IMR-90 (cell line): Measurements from ENCODE around the gene RPS25.

Source experiments
- CEBPB ChIP-seq: IDR thresholded peaks from 2 replicates; pipeline ENCODE4 v1.6.1; 2012; ENCODE audit warnings: low read depth, low read length, improper control_type of control experiment
- FOS ChIP-seq: fragments of 150-350 bp; IDR thresholded peaks from 2 replicates; pipeline ENCODE4 v1.6.1; 2016; ENCODE audit warnings: low read depth, low read length
- RAD21 ChIP-seq: IDR thresholded peaks from 2 replicates; pipeline ENCODE4 v1.6.1; 2012; ENCODE audit warnings: low read length, improper control_type of control experiment
- SMC3 ChIP-seq: fragments of 150-350 bp; IDR thresholded peaks from 2 replicates; pipeline ENCODE4 v1.6.1; 2016; ENCODE audit warnings: low read depth, mild to moderate bottlenecking, antibody characterized with exemption, low read length, moderate library complexity
- TF ChIP-seq, protein P1 (sequence below): conservative IDR thresholded peaks from 2 replicates; pipeline ENCODE4 v1.5.1; 2012; ENCODE audit warnings: mild to moderate bottlenecking, low read depth, low read length, improper control_type of control experiment

DNA sequence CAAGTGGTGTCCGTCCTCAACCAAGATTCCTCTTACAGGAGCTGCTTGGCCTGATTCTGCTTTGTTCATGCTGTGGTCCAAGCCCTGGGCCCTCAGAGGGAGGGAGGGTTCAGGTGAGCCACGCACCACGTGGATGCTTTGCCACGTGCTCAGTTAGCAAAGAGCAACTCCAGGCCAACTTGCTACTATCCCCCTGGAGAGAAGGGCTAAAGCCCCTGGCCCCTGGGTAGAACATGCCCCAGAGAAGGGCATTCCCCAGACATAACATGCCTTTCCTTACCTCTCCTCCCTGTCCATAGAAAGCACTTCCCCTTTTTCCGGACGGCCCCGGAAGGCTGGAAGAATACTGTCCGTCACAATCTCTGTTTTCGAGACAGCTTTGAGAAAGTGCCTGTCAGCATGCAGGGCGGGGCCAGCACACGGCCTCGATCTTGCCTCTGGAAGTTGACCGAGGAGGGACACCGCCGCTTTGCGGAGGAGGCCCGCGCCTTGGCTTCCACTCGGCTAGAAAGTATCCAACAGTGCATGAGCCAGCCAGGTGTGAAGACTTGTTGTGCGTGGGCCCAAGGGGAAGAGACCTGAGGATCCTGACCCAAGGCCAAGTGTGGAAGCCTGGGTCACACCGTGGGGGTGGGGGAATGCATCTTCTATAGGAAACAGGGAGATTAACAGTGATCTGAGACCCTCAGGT lies 37.8 kb downstream of the RPS25 start:
- no peak for TF ChIP-seq RAD21
- TF ChIP-seq, protein P1, sequence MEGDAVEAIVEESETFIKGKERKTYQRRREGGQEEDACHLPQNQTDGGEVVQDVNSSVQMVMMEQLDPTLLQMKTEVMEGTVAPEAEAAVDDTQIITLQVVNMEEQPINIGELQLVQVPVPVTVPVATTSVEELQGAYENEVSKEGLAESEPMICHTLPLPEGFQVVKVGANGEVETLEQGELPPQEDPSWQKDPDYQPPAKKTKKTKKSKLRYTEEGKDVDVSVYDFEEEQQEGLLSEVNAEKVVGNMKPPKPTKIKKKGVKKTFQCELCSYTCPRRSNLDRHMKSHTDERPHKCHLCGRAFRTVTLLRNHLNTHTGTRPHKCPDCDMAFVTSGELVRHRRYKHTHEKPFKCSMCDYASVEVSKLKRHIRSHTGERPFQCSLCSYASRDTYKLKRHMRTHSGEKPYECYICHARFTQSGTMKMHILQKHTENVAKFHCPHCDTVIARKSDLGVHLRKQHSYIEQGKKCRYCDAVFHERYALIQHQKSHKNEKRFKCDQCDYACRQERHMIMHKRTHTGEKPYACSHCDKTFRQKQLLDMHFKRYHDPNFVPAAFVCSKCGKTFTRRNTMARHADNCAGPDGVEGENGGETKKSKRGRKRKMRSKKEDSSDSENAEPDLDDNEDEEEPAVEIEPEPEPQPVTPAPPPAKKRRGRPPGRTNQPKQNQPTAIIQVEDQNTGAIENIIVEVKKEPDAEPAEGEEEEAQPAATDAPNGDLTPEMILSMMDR = no peak
- no peak for TF ChIP-seq CEBPB
- TF ChIP-seq SMC3 = no peak
- no peak for TF ChIP-seq FOS
